DND-41 (cell line): ENCODE measurements around the gene ZMYM4.

Experiments used
- ATAC-seq: fragments of 200-7000 bp; cut with Tn5 transposase; 3 replicates; pipeline ENCODE4 v1.9.1; 2021; ENCODE audit warnings: low read depth; ENCODE audit not compliant: insufficient read depth
- DNase-seq: peaks from one replicate; pipeline ENCODE4 v3.0.0-alpha.2; 2020
- H2AFZ ChIP-seq: 2 replicates; pipeline ENCODE4 v1.6.0; 2012; ENCODE audit warnings: low read depth, low read length
- H3K27ac ChIP-seq: 2 replicates; pipeline ENCODE4 v1.5.1; 2012; ENCODE audit warnings: low read length, inconsistent platforms
- H3K27me3 ChIP-seq: fragments of 200-600 bp; sonication (generic); 2 replicates; pipeline ENCODE4 v1.6.0; 2012; ENCODE audit warnings: low read length, mild to moderate bottlenecking, inconsistent platforms; ENCODE audit not compliant: insufficient read depth, poor library complexity
- H3K36me3 ChIP-seq: 2 replicates; pipeline ENCODE4 v1.5.1; 2012; ENCODE audit warnings: low read length, inconsistent platforms; ENCODE audit not compliant: insufficient read depth
- H3K4me1 ChIP-seq: 2 replicates; pipeline ENCODE4 v1.5.1; 2012; ENCODE audit warnings: mild to moderate bottlenecking, low read length; ENCODE audit not compliant: insufficient read depth
- H3K4me2 ChIP-seq: 2 replicates; pipeline ENCODE4 v1.6.0; 2012; ENCODE audit warnings: mild to moderate bottlenecking, moderate library complexity, low read length, inconsistent platforms; ENCODE audit not compliant: insufficient read depth
- H3K4me3 ChIP-seq, 2 experiments: fragments of 200-600 bp in 1 of 2; shearing (Covaris generic) in 1 of 2; 2 replicates each; pipeline ENCODE4 v1.5.1; 2012 to 2016; ENCODE audit warnings: inconsistent platforms in 2 of 2, low read length in 2 of 2, mild to moderate bottlenecking in 2 of 2, low read depth in 1 of 2, moderate library complexity in 1 of 2
- H3K79me2 ChIP-seq: 2 replicates; pipeline ENCODE4 v1.6.0; 2012; ENCODE audit warnings: low read length, inconsistent platforms; ENCODE audit not compliant: insufficient read depth
- H3K9ac ChIP-seq: 2 replicates; pipeline ENCODE4 v1.6.0; 2012; ENCODE audit warnings: low read depth, mild to moderate bottlenecking, inconsistent platforms, low read length, moderate library complexity
- H3K9me3 ChIP-seq: 2 replicates; pipeline ENCODE4 v1.5.1; 2012; ENCODE audit warnings: low read length, moderate library complexity, mild to moderate bottlenecking, inconsistent platforms; ENCODE audit not compliant: insufficient read depth, severe bottlenecking
- H4K20me1 ChIP-seq: 2 replicates; pipeline ENCODE4 v1.6.0; 2012; ENCODE audit warnings: low read length; ENCODE audit not compliant: insufficient read depth
- CTCF ChIP-seq: IDR thresholded peaks from 2 replicates; pipeline ENCODE4 v1.5.1; 2012; ENCODE audit warnings: borderline replicate concordance, low read length, moderate library complexity, mild to moderate bottlenecking; ENCODE audit not compliant: poor library complexity, severe bottlenecking; ENCODE audit errors: extremely low read depth
- EZH2 ChIP-seq: IDR thresholded peaks from 3 replicates; pipeline ENCODE4 v1.6.1; 2012; ENCODE audit warnings: borderline replicate concordance, low read depth, mild to moderate bottlenecking, moderate library complexity, low read length, inconsistent platforms; ENCODE audit not compliant: severe bottlenecking

Gene ZMYM4

GRCh38 chr1:35223084-35223630, 45.4 kb upstream of the ZMYM4 start:
- H2AFZ ChIP-seq: no peak overlapping the region
- TF ChIP-seq CTCF (no peak), EZH2 (no peak)
- no peak overlapping the region for H3K27ac ChIP-seq
- H3K9ac ChIP-seq: no peak overlapping the region
- ATAC-seq (no peak), DNase-seq (no peak)
- H3K79me2 ChIP-seq: no peaks in the 10 kb centered on the region
- no peaks in the 10 kb centered on the region for H4K20me1 ChIP-seq
- H3K4me1 ChIP-seq: no peaks in the 10 kb centered on the region
- H3K36me3 ChIP-seq: no peaks in the 10 kb centered on the region
- H3K9me3 ChIP-seq: no peaks in the 10 kb centered on the region
- H3K27me3 ChIP-seq: no peaks in the 10 kb centered on the region
- no peak overlapping the region for H3K4me2 ChIP-seq
- H3K4me3 ChIP-seq: no peak overlapping the region

GRCh38 chr1:35226546-35226945, 42.0 kb upstream of the ZMYM4 start:
- Histone ChIP-seq H4K20me1 (no peaks in the 10 kb centered on the region), H2AFZ (no peak overlapping the region), H3K4me2 (no peak overlapping the region), H3K27me3 (no peaks in the 10 kb centered on the region), H3K9me3 (no peaks in the 10 kb centered on the region), H3K27ac (no peak overlapping the region), H3K4me1 (no peaks in the 10 kb centered on the region), H3K4me3 (no peak overlapping the region), H3K79me2 (no peaks in the 10 kb centered on the region), H3K36me3 (no peaks in the 10 kb centered on the region), H3K9ac (no peak overlapping the region)
- TF ChIP-seq CTCF (no peak), EZH2 (no peak)
- ATAC-seq: no peak
- DNase-seq: no peak

- H2AFZ ChIP-seq: no peak overlapping the region
- H3K36me3 ChIP-seq: no peaks in the 10 kb centered on the region
- no peaks in the 10 kb centered on the region for H3K27me3 ChIP-seq
- H3K4me1 ChIP-seq: no peaks in the 10 kb centered on the region
- DNase-seq (no peak), ATAC-seq (peak; percentile 61)
- H3K9ac ChIP-seq: no peak overlapping the region
- TF ChIP-seq CTCF: no peak
- no peak for TF ChIP-seq EZH2
- H3K27ac ChIP-seq: no peak overlapping the region
- H3K9me3 ChIP-seq: no peaks in the 10 kb centered on the region
- H3K4me3 ChIP-seq: no peak overlapping the region
- no peaks in the 10 kb centered on the region for H3K79me2 ChIP-seq
- H3K4me2 ChIP-seq: no peak overlapping the region
- H4K20me1 ChIP-seq: no peaks in the 10 kb centered on the region
Measured at GRCh38 chr1:35229587-35230360, 38.7 kb upstream of the ZMYM4 start.
